ENCODE data around the gene C2orf81.

- TF ChIP-seq, protein P1, sequence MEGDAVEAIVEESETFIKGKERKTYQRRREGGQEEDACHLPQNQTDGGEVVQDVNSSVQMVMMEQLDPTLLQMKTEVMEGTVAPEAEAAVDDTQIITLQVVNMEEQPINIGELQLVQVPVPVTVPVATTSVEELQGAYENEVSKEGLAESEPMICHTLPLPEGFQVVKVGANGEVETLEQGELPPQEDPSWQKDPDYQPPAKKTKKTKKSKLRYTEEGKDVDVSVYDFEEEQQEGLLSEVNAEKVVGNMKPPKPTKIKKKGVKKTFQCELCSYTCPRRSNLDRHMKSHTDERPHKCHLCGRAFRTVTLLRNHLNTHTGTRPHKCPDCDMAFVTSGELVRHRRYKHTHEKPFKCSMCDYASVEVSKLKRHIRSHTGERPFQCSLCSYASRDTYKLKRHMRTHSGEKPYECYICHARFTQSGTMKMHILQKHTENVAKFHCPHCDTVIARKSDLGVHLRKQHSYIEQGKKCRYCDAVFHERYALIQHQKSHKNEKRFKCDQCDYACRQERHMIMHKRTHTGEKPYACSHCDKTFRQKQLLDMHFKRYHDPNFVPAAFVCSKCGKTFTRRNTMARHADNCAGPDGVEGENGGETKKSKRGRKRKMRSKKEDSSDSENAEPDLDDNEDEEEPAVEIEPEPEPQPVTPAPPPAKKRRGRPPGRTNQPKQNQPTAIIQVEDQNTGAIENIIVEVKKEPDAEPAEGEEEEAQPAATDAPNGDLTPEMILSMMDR (IDR thresholded peaks at IDR 0.05; ENCODE audit: low read depth, low read length): no peak
- no peak for TF ChIP-seq EZH2phosphoT487 (IDR thresholded peaks at IDR 0.05; ENCODE audit: low read depth)
Observed at GRCh38 chr2:74428675-74429074, 7.3 kb upstream of the C2orf81 start.

Measured in OCI-LY3 (cell line).